ENCODE measurements around the gene PWWP2B.

DNA sequence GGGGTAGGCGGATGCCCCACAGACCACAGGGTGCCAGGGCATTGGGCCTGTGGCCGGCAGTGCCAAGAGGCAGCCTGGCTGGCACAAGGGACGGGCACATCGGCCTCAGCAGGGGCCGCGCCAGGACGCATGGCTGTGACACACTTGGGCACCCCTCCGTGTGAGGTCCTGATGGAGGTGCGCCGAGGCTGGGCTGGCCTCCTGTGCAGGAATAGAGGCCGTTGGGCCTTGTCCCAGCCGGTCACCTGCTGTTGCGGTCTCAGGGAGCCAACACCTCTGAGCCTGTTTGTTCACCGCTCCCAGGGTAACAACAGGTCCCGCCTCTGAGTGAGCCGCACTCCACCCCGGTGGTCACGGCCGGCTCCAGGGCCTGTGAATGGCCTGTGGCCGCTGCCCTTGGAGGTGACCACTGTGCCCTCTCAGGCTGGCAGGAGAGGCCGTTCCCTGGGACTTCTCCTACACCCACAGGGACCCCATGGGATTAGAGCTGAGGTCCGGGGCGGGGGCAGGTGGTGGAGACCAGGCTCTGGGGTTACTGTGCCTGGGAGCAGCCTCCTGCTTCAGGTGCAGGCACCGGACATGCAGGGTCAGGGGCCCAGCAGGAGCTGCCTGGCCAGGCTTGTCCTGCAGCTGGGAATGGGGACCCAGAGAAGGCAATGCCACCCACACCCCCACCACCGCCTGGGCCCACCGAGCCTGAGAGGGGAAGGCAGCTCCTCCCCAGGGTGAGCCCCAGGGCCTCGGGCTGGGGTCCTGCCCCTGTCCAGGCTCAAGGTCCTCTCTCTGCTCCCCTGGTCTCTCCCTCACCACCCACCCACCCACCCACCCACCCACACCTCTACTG lies 12.0 kb downstream of the PWWP2B start:
- TF ChIP-seq, protein P1, sequence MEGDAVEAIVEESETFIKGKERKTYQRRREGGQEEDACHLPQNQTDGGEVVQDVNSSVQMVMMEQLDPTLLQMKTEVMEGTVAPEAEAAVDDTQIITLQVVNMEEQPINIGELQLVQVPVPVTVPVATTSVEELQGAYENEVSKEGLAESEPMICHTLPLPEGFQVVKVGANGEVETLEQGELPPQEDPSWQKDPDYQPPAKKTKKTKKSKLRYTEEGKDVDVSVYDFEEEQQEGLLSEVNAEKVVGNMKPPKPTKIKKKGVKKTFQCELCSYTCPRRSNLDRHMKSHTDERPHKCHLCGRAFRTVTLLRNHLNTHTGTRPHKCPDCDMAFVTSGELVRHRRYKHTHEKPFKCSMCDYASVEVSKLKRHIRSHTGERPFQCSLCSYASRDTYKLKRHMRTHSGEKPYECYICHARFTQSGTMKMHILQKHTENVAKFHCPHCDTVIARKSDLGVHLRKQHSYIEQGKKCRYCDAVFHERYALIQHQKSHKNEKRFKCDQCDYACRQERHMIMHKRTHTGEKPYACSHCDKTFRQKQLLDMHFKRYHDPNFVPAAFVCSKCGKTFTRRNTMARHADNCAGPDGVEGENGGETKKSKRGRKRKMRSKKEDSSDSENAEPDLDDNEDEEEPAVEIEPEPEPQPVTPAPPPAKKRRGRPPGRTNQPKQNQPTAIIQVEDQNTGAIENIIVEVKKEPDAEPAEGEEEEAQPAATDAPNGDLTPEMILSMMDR (conservative IDR thresholded peaks at IDR 0.05 in 1 of 2, IDR thresholded peaks at IDR 0.05 in 1 of 2; ENCODE audit: extremely low read depth in 1 of 2, insufficient read depth in 1 of 2, low read depth in 1 of 2, low read length in 2 of 2): no peak
- TF ChIP-seq EZH2 (IDR thresholded peaks at IDR 0.05; ENCODE audit: borderline replicate concordance, low read length): no peak

Data from mammary epithelial cell (primary cell).